ENCODE measurements around the gene METTL6.

Gene METTL6

DNA sequence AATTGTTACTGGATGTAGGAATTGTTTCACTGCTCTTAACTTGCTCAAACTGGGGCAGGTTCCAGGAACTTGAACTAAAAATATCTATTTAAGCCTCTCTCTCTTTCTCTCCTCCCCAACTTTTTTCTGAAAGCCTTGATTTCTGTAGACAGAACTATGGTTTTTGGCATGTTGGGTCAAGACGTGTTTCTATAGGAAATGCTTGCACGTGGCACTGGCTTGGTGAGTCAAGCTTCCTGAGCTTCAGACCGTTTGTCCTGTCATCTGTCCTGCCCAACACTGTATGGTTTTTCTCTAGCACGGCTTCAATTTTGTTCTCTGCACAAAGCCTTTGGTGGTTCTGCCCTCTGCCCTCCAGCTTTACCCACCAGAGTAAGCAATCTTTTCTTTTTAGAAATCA lies 13.5 kb upstream of the METTL6 start:
- TF ChIP-seq, protein P1, sequence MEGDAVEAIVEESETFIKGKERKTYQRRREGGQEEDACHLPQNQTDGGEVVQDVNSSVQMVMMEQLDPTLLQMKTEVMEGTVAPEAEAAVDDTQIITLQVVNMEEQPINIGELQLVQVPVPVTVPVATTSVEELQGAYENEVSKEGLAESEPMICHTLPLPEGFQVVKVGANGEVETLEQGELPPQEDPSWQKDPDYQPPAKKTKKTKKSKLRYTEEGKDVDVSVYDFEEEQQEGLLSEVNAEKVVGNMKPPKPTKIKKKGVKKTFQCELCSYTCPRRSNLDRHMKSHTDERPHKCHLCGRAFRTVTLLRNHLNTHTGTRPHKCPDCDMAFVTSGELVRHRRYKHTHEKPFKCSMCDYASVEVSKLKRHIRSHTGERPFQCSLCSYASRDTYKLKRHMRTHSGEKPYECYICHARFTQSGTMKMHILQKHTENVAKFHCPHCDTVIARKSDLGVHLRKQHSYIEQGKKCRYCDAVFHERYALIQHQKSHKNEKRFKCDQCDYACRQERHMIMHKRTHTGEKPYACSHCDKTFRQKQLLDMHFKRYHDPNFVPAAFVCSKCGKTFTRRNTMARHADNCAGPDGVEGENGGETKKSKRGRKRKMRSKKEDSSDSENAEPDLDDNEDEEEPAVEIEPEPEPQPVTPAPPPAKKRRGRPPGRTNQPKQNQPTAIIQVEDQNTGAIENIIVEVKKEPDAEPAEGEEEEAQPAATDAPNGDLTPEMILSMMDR (IDR thresholded peaks at IDR 0.05; ENCODE audit: low read depth, low read length, missing control alignments) = no peak
- no peak overlapping the region for H3K4me3 ChIP-seq (ENCODE audit: low read depth, low read length)
- in situ Hi-C loops (cut with HindIII; ENCODE audit: low sequenced_read_pairs) = no loop called here
- DNase-seq (ENCODE audit: low read depth) = no peak

DNA sequence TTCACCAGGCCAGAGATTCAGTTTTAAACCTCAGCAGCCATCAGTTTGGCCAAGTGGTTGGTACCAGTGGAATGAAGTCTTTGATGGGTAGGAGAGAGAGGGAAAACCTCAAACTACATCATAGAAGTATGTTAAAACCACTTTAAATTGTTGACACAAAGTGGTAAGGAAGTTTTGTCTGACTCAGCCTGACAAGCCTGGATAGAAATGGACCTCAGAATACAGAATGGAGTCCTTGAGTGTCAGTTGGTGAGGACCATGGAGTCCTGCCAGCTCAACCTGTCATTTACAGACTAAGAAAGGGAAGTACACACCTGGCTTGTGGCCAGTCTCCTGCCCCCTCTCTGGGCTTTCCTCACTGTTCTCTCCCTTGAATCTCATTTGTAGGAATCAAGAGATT lies 12.1 kb upstream of the METTL6 start:
- TF ChIP-seq, protein P1 (IDR thresholded peaks at IDR 0.05; ENCODE audit: low read depth, low read length, missing control alignments) = no peak
- no peak overlapping the region for H3K4me3 ChIP-seq (ENCODE audit: low read depth, low read length)
- no peak for DNase-seq (ENCODE audit: low read depth)
- in situ Hi-C loops (cut with HindIII; ENCODE audit: low sequenced_read_pairs) = no loop called here

DNA sequence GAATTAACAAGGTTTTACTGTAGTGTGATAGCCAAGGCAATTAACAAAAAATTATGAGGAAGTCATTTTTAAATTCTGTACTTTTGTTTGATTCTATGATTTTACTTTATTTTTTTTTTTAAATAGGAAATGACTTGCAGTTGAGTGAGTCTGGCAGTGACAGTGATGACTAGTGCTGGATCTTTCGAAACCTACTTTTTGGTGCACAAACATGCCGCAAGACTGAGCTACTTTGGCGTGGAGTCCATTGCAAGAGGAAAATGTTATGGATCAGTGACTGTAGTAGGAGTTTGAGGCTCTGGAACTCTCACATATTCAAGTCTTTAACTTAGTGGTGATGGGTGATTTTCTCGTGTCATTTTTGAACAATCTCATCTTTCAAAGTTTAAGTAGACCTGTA lies 11.6 kb upstream of the METTL6 start:
- TF ChIP-seq, protein P1 (IDR thresholded peaks at IDR 0.05; ENCODE audit: low read depth, low read length, missing control alignments) = no peak
- H3K4me3 ChIP-seq (ENCODE audit: low read depth, low read length) = no peak overlapping the region
- in situ Hi-C loops (cut with HindIII; ENCODE audit: low sequenced_read_pairs) = no loop called here
- DNase-seq (ENCODE audit: low read depth) = no peak

DNA sequence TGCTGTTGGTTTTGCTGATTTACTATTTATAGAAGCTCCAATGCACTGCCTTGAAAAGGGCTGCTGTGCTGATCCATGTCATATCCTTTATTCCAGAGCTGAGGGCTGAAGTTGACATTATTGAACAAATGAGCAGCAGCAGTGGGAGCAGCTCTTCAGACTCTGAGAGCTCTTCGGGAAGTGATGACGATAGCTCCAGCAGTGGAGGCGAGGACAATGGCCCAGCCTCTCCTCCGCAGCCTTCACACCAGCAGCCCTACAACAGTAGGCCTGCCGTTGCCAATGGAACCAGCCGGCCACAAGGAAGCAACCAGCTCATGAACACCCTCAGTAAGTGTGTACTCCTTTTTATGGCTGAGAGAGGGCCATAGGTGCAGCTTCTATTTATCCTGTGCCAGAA lies 8.9 kb upstream of the METTL6 start:
- TF ChIP-seq, protein P1 (IDR thresholded peaks at IDR 0.05; ENCODE audit: low read depth, low read length, missing control alignments) = no peak
- in situ Hi-C loops (cut with HindIII; ENCODE audit: low sequenced_read_pairs) = no loop called here
- DNase-seq (ENCODE audit: low read depth) = no peak
- no peak overlapping the region for H3K4me3 ChIP-seq (ENCODE audit: low read depth, low read length)

DNA sequence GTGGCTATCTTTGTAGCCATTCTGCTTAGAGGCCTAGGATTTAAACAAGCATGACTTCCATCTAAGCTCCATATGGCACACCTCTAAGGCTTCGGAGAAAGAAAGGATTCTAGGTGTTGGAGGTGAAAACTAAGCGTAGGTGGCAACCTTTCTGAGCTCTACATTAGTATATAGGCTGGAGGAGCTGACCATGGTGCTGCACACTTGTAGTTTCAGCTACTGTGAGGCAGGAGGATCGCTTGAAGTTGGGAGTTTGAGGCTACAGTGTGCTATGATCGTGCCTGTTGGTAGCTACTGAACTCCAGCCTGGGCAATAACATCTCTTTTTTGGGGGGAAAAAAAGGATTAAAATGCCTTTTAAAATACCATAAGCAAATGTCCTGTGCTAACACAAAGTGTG lies 7.4 kb upstream of the METTL6 start:
- H3K4me3 ChIP-seq (ENCODE audit: low read depth, low read length) = no peak overlapping the region
- in situ Hi-C loops (cut with HindIII; ENCODE audit: low sequenced_read_pairs) = no loop called here
- TF ChIP-seq, protein P1 (IDR thresholded peaks at IDR 0.05; ENCODE audit: low read depth, low read length, missing control alignments) = no peak
- no peak for DNase-seq (ENCODE audit: low read depth)

DNA sequence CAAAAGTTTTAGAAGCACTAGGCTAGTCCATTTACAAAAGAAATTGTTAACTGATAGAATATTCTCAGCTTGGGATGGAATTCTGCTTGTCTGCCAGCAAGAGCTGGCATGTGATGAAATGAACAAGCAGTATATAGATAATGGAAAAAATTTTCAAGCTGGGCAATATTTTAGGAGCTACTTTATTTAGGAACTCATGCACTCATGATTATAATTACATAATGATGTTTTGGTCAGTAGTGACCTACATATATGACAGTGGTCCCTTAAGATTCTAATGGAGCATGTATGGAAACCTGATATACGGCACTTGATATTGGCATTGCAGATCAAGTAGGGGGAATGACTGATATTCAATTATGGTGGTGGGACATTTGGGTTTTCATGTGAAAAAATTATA lies 6.2 kb upstream of the METTL6 start:
- TF ChIP-seq, protein P1 (IDR thresholded peaks at IDR 0.05; ENCODE audit: low read depth, low read length, missing control alignments) = no peak
- H3K4me3 ChIP-seq (ENCODE audit: low read depth, low read length) = no peak overlapping the region
- in situ Hi-C loops (cut with HindIII; ENCODE audit: low sequenced_read_pairs) = no loop called here
- no peak for DNase-seq (ENCODE audit: low read depth)
